Keratinocyte (primary cell): ENCODE data around the gene CERT1. TPM values are rescaled to one million over a fixed set of nuclear protein-coding genes. Genes with fewer than 3 reads are reported as not detected.

Source experiments
- DNase-seq: peaks from one replicate; pipeline ENCODE4 v3.0.0-alpha.2; 2011; ENCODE audit warnings: low read depth, missing footprints, low spot score
- FAIRE-seq: peaks from 2 replicates; lab custom pipeline; 2011; peaks lifted over from hg19 to GRCh38; lab: Jason Lieb, UNC
- H2AFZ ChIP-seq: 2 replicates; pipeline ENCODE4 v1.6.0; 2012; ENCODE audit warnings: low read length, control low read depth, inconsistent platforms; ENCODE audit not compliant: control insufficient read depth
- H3K27ac ChIP-seq: 2 replicates; pipeline ENCODE4 v1.5.1; 2011; ENCODE audit warnings: low read length; ENCODE audit not compliant: control insufficient read depth, insufficient read depth
- H3K27me3 ChIP-seq: 3 replicates; pipeline ENCODE4 v1.6.0; 2011; ENCODE audit warnings: low read length; ENCODE audit not compliant: control insufficient read depth, insufficient read depth; ENCODE audit errors: extremely low read depth
- H3K36me3 ChIP-seq, 2 experiments: 2 replicates in 1 of 2; 3 replicates in 1 of 2; pipeline ENCODE4 v1.5.1; 2011; ENCODE audit warnings: low read length in 2 of 2, mild to moderate bottlenecking in 1 of 2; ENCODE audit not compliant: control insufficient read depth in 2 of 2, insufficient read depth in 2 of 2; ENCODE audit errors: extremely low read depth in 1 of 2
- H3K4me1 ChIP-seq: 3 replicates; pipeline ENCODE4 v1.5.1; 2011; ENCODE audit warnings: low read length; ENCODE audit not compliant: control insufficient read depth, insufficient read depth; ENCODE audit errors: extremely low read depth
- H3K4me2 ChIP-seq: 3 replicates; pipeline ENCODE4 v1.6.0; 2011; ENCODE audit warnings: low read depth, low read length; ENCODE audit not compliant: control insufficient read depth, insufficient read depth; ENCODE audit errors: extremely low read depth
- H3K4me3 ChIP-seq, 3 experiments: fragments of 200-600 bp in 1 of 3; sonication (generic) in 1 of 3; 2 replicates in 2 of 3; 3 replicates in 1 of 3; pipeline ENCODE4 v1.5.1; 2011 to 2016; ENCODE audit warnings: low read length in 3 of 3, mild to moderate bottlenecking in 3 of 3, control low read depth in 2 of 3, inconsistent platforms in 1 of 3, low read depth in 1 of 3, mixed read lengths in 1 of 3, mixed run types in 1 of 3, moderate library complexity in 1 of 3; ENCODE audit not compliant: control insufficient read depth in 2 of 3, insufficient read depth in 2 of 3; ENCODE audit errors: extremely low read depth in 1 of 3
- H3K79me2 ChIP-seq: 2 replicates; pipeline ENCODE4 v1.6.0; 2012; ENCODE audit warnings: low read length; ENCODE audit not compliant: control insufficient read depth, insufficient read depth
- H3K9ac ChIP-seq: 3 replicates; pipeline ENCODE4 v1.6.0; 2011; ENCODE audit warnings: low read length; ENCODE audit not compliant: control insufficient read depth, insufficient read depth; ENCODE audit errors: extremely low read depth
- H3K9me1 ChIP-seq: 3 replicates; pipeline ENCODE4 v1.6.0; 2011; ENCODE audit warnings: low read length; ENCODE audit not compliant: control insufficient read depth, insufficient read depth; ENCODE audit errors: extremely low read depth
- H3K9me3 ChIP-seq: 2 replicates; pipeline ENCODE4 v1.5.1; 2012; ENCODE audit warnings: low read depth, low read length; ENCODE audit not compliant: control insufficient read depth
- H4K20me1 ChIP-seq: 3 replicates; pipeline ENCODE4 v1.6.0; 2011; ENCODE audit warnings: low read length; ENCODE audit not compliant: control insufficient read depth, insufficient read depth; ENCODE audit errors: extremely low read depth
- EZH2 ChIP-seq: IDR thresholded peaks from one replicate; pipeline ENCODE4 v1.6.1; 2012; ENCODE audit warnings: inconsistent platforms, mild to moderate bottlenecking, low read length, moderate library complexity
- dilution Hi-C: fragments of 300-500 bp; cut with MboI; formaldehyde crosslinking; loops from one replicate; pipeline ENCODE4 v1.7.0; 2020; ENCODE audit warnings: low sequenced_read_pairs; ENCODE audit not compliant: extremely low pct_ligation_motif_present
- polyA plus RNA-seq, 5 experiments: library from polyadenylated mRNA; depleted of rRNA in 3 of 5; stranded (reverse) in 3 of 5; stranded (forward) in 1 of 5; unstranded in 1 of 5; fragments of >200 nt; gene quantifications; 1 replicate in 1 of 5; 2 replicates in 3 of 5; 3 replicates in 1 of 5; pipeline versions ENCODE4 v1.2.1 to v1.2.3, GENCODE V29; 2011 to 2012; ENCODE audit warnings: missing spikeins in 2 of 5, low read depth in 1 of 5, low replicate concordance in 1 of 5
- small RNA-seq, 3 experiments: library from RNA; depleted of rRNA; stranded (forward); fragments of <200 nt; gene quantifications; one replicate each; pipeline ENCODE3, GENCODE V24; 2012; ENCODE audit warnings: low read depth in 3 of 3, low replicate concordance in 1 of 3; ENCODE audit not compliant: insufficient read length in 3 of 3
- TF ChIP-seq, protein P1 (sequence below), 3 experiments: IDR thresholded peaks in 1 of 3; conservative IDR thresholded peaks in 1 of 3; optimal IDR thresholded peaks in 1 of 3; 2 replicates in 2 of 3; 3 replicates in 1 of 3; pipeline versions ENCODE3 to v1.5.1; 2011; ENCODE audit warnings: low read length in 3 of 3, mild to moderate bottlenecking in 3 of 3, moderate library complexity in 2 of 3, control low read depth in 1 of 3, inconsistent platforms in 1 of 3; ENCODE audit not compliant: insufficient read depth in 2 of 3; ENCODE audit errors: extremely low read depth in 1 of 3

Gene CERT1
- polyA plus RNA-seq, 1 donor (not counting 4 experiments of a cell fraction or from before 2014, with no cell fraction given): 20.8 TPM

DNA sequence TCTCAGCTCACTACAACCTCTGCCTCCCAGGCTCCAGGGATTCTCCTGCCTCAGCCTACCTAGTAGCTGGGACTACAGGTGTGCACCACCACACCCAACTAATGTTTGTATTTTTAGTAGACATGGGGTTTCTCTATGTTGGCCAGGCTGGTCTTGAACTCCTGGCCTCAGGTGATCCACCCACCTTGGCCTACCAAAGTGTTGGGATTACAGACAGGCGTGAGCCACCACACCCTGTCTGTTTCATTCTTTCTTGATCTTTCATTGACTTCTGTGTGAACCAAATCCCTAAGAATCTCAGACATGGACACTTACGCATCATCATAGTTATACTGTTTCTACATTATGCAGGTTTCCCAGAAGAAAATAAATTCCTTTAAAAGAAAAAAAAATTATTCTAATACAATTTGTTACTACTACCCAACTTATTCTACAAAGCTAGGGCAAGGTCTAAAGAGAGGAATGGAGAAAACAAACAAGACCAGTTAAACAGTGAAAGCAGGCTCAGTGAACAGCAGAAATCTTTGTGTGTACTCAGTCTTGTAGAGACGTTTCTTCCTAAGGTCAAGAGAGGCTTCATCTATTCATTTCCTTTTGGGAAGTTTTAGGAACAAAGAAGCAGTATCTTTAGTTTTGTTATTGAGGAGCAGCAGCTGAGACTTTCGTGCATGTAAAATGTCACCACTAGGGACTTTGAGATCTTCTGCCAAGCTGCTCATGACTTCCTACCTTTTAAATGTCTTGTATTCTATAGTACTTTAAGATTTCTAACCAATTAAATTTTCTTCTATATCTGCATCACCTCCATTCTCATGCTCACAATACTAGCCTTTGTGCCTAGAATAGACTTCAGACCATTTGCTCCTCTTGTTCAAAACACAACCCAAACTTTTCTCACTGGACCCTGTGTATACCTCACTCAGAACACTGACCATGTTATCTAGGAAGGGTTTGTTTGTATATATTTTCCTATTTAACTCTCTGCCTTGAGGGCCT is 180.0 kb downstream of the CERT1 start:
- no peak overlapping the region for H3K9ac ChIP-seq
- H3K27ac ChIP-seq: no peak overlapping the region
- no peaks in the 10 kb centered on the region for H3K9me1 ChIP-seq
- no peak overlapping the region for H2AFZ ChIP-seq
- H3K79me2 ChIP-seq: no peaks in the 10 kb centered on the region
- no peaks in the 10 kb centered on the region for H3K36me3 ChIP-seq
- no peak for FAIRE-seq
- H3K4me3 ChIP-seq: no peak overlapping the region
- no peaks in the 10 kb centered on the region for H3K27me3 ChIP-seq
- dilution Hi-C loops: no loop called here
- no peak for DNase-seq
- H3K9me3 ChIP-seq: no peaks in the 10 kb centered on the region
- H3K4me1 ChIP-seq: peaks cover 5% of the 10 kb centered on the region
- no peaks in the 10 kb centered on the region for H4K20me1 ChIP-seq
- TF ChIP-seq, protein P1, sequence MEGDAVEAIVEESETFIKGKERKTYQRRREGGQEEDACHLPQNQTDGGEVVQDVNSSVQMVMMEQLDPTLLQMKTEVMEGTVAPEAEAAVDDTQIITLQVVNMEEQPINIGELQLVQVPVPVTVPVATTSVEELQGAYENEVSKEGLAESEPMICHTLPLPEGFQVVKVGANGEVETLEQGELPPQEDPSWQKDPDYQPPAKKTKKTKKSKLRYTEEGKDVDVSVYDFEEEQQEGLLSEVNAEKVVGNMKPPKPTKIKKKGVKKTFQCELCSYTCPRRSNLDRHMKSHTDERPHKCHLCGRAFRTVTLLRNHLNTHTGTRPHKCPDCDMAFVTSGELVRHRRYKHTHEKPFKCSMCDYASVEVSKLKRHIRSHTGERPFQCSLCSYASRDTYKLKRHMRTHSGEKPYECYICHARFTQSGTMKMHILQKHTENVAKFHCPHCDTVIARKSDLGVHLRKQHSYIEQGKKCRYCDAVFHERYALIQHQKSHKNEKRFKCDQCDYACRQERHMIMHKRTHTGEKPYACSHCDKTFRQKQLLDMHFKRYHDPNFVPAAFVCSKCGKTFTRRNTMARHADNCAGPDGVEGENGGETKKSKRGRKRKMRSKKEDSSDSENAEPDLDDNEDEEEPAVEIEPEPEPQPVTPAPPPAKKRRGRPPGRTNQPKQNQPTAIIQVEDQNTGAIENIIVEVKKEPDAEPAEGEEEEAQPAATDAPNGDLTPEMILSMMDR (optimal IDR thresholded peaks at IDR 0.05 in 1 of 3, IDR thresholded peaks at IDR 0.05 in 1 of 3, conservative IDR thresholded peaks at IDR 0.05 in 1 of 3; ENCODE audit: extremely low read depth in 1 of 3, insufficient read depth in 2 of 3, low read length in 3 of 3): peak in 1 of 3 experiments; percentile 12
- no peak for TF ChIP-seq EZH2
- H3K4me2 ChIP-seq: no peak overlapping the region

DNA sequence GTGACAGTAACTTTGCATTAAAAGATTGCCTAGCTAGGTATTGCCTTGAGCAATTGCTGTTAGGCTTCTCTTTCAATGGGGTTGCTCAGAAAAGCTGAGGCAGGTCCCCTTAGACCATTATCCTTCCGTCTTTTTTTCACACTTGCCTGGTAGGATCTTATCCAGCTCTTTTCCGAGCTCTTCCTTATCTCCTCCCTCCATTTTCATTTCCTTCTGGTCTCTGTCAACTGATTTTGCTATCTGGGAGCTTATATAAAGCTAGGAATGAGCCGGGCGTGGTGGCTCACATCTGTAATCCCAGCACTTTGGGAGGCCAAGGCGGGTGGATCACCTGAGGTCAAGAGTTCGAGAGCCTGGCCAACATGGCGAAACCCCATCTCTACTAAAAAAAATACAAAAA is 181.0 kb downstream of the CERT1 start:
- DNase-seq (no peak), FAIRE-seq (no peak)
- no peaks in the 10 kb centered on the region for H4K20me1 ChIP-seq
- H3K9me3 ChIP-seq: no peaks in the 10 kb centered on the region
- no peaks in the 10 kb centered on the region for H3K27me3 ChIP-seq
- dilution Hi-C loops: no loop called here
- H3K9ac ChIP-seq: no peak overlapping the region
- no peak for TF ChIP-seq EZH2
- TF ChIP-seq, protein P1 (optimal IDR thresholded peaks at IDR 0.05 in 1 of 3, IDR thresholded peaks at IDR 0.05 in 1 of 3, conservative IDR thresholded peaks at IDR 0.05 in 1 of 3; ENCODE audit: extremely low read depth in 1 of 3, insufficient read depth in 2 of 3, low read length in 3 of 3): no peak
- no peaks in the 10 kb centered on the region for H3K9me1 ChIP-seq
- H3K27ac ChIP-seq: no peak overlapping the region
- no peaks in the 10 kb centered on the region for H3K79me2 ChIP-seq
- H3K4me2 ChIP-seq: no peak overlapping the region
- H3K4me3 ChIP-seq: no peak overlapping the region
- no peak overlapping the region for H2AFZ ChIP-seq
- H3K36me3 ChIP-seq: no peaks in the 10 kb centered on the region
- no peaks in the 10 kb centered on the region for H3K4me1 ChIP-seq

Small RNA genes lying within 50 kb of the gene (small RNA-seq; reads per million reads assigned to genes)
- gene RNU7-175P: 0 reads per million in 3 experiments

Other genes starting within 250 kb of the CERT1 start
- 124 to 181 TPM (median 124 TPM) in 3 replicates for gene HMGCR, start 174.4 kb downstream of the CERT1 start, polyA plus RNA-seq
- gene POLK, start 262 bp upstream of the CERT1 start, polyA plus RNA-seq: 12.1 to 25.8 TPM (median 18.7 TPM) in 3 replicates
- gene ANKDD1B, start 99.8 kb upstream of the CERT1 start, polyA plus RNA-seq: 0.27 to 1.4 TPM (median 1.1 TPM) in 3 replicates
- 7.9 to 10.4 TPM (median 8.2 TPM) in 3 replicates for gene POC5, start 205.8 kb upstream of the CERT1 start, polyA plus RNA-seq